GM18511 (cell line): ENCODE measurements around the gene UBR2.
"Not testable (repeated sequence)": the region's sequence is repeated elsewhere in the genome, so short reads cannot be mapped to it uniquely, and the experiment has no call there.

Experiments
- ATAC-seq: cut with Tn5 transposase; IDR thresholded peaks from one replicate; pipeline ENCODE4 v1.9.1; 2021; ENCODE audit warnings: mild to moderate bottlenecking, moderate library complexity; ENCODE audit not compliant: unreplicated experiment

Gene UBR2

GRCh38 chr6:42726026-42726425 lies 162.2 kb downstream of the UBR2 start:
- ATAC-seq, result no peak

GRCh38 chr6:42726485-42727086 lies 162.8 kb downstream of the UBR2 start:
- peak; percentile 81 for ATAC-seq

- ATAC-seq, result no peak
Measured at GRCh38 chr6:42727087-42727611, 163.3 kb downstream of the UBR2 start.

- no peak for ATAC-seq
Measured at GRCh38 chr6:42727627-42728026, 163.8 kb downstream of the UBR2 start.

- ATAC-seq, result no peak
Measured at GRCh38 chr6:42729731-42730130, 165.9 kb downstream of the UBR2 start.

- not testable (repeated sequence) for ATAC-seq
Measured at GRCh38 chr6:42733867-42734481, 170.1 kb downstream of the UBR2 start.

GRCh38 chr6:42735976-42736375 lies 172.1 kb downstream of the UBR2 start:
- no peak for ATAC-seq

- ATAC-seq, result no peak
Measured at GRCh38 chr6:42740725-42741124, 176.9 kb downstream of the UBR2 start.

GRCh38 chr6:42742116-42742894 lies 178.5 kb downstream of the UBR2 start:
- no peak for ATAC-seq
